ENCODE data around the gene CD36. TPM values are rescaled to one million over a fixed set of nuclear protein-coding genes. Genes with fewer than 3 reads are reported as not detected.
A peak's percentile ranks its signal among the peaks of the same experiment; 100 is the strongest.

CD36 gene
- total RNA-seq, 4 donors from 2014 or later: 1.2 to 85.5 (median 11.0) TPM

GRCh38 chr7:80681272-80681885 lies 42.9 kb downstream of the CD36 start:
- no peak for DNase-seq
- Histone ChIP-seq H3K27me3 (no peaks in the 10 kb centered on the region), H3K9me3 (no peaks in the 10 kb centered on the region), H3K4me1 (no peaks in the 10 kb centered on the region), H3K4me3 (no peak overlapping the region), H3K27ac (no peak overlapping the region), H3K36me3 (no peaks in the 10 kb centered on the region)
- peak in 5 of 6 experiments; percentile 12 to 54 (median 18) for TF ChIP-seq CTCF (IDR thresholded peaks at IDR 0.05)
- TF ChIP-seq POLR2A (IDR thresholded peaks at IDR 0.05): no peak
- intact Hi-C loops (cut with DNase I): no loop called here

GRCh38 chr7:80682744-80683143 lies 44.3 kb downstream of the CD36 start:
- TF ChIP-seq POLR2A (IDR thresholded peaks at IDR 0.05): no peak
- Histone ChIP-seq H3K4me1 (no peaks in the 10 kb centered on the region), H3K4me3 (no peak overlapping the region), H3K27me3 (no peaks in the 10 kb centered on the region), H3K27ac (no peak overlapping the region), H3K36me3 (no peaks in the 10 kb centered on the region), H3K9me3 (no peaks in the 10 kb centered on the region)
- WGBS, 2 donors: 84 to 89% methylated on average over 19 of the region's 19 CpGs
- intact Hi-C loops (cut with DNase I): no loop called here
- DNase-seq: no peak

GRCh38 chr7:80686576-80686975 lies 48.1 kb downstream of the CD36 start:
- H3K4me3 ChIP-seq: no peak overlapping the region
- peaks cover 0 to 5% (median 0%) of the 10 kb centered on the region in 4 donors for H3K27me3 ChIP-seq
- intact Hi-C loops (cut with DNase I): no loop called here
- no peaks in the 10 kb centered on the region for H3K4me1 ChIP-seq
- TF ChIP-seq POLR2A (IDR thresholded peaks at IDR 0.05) (no peak), CTCF (IDR thresholded peaks at IDR 0.05) (no peak)
- 79 to 86% methylated on average over 2 of the region's 2 CpGs for WGBS, 2 donors
- DNase-seq: no peak
- H3K36me3 ChIP-seq: no peaks in the 10 kb centered on the region
- no peak overlapping the region for H3K27ac ChIP-seq
- H3K9me3 ChIP-seq: no peaks in the 10 kb centered on the region

- TF ChIP-seq CTCF (IDR thresholded peaks at IDR 0.05) (peak in 5 of 6 experiments; percentile 58 to 79 (median 62)), POLR2A (IDR thresholded peaks at IDR 0.05) (no peak)
- H3K27me3 ChIP-seq: no peaks in the 10 kb centered on the region
- no peak overlapping the region for H3K4me3 ChIP-seq
- H3K9me3 ChIP-seq: no peaks in the 10 kb centered on the region
- intact Hi-C loops (cut with DNase I): loop anchor here (5.0 kb wide), 1 partner anchor 773 kb away; no protein-coding TSS in a partner anchor
- 19% methylated on average over 5 of the region's 5 CpGs for WGBS, 2 donors
- H3K4me1 ChIP-seq: peaks cover 3 to 12% (median 6%) of the 10 kb centered on the region in 3 donors
- no peak overlapping the region for H3K27ac ChIP-seq
- DNase-seq: no peak
- no peaks in the 10 kb centered on the region for H3K36me3 ChIP-seq
Observed at GRCh38 chr7:80699045-80699638, 60.7 kb downstream of the CD36 start.

GRCh38 chr7:80699721-80700256 lies 61.3 kb downstream of the CD36 start:
- H3K9me3 ChIP-seq: no peaks in the 10 kb centered on the region
- H3K4me3 ChIP-seq: no peak overlapping the region
- no peaks in the 10 kb centered on the region for H3K27me3 ChIP-seq
- H3K4me1 ChIP-seq: peaks cover 3 to 12% (median 6%) of the 10 kb centered on the region in 3 donors
- WGBS, 2 donors: 51 to 52% methylated on average over 4 of the region's 4 CpGs
- DNase-seq: no peak
- no peak for TF ChIP-seq CTCF (IDR thresholded peaks at IDR 0.05)
- TF ChIP-seq POLR2A (IDR thresholded peaks at IDR 0.05): no peak
- H3K27ac ChIP-seq: no peak overlapping the region
- H3K36me3 ChIP-seq: no peaks in the 10 kb centered on the region
- intact Hi-C loops (cut with DNase I): loop anchor here (5.0 to 10.0 kb wide), 2 partner anchors 755 to 773 kb away; no protein-coding TSS in a partner anchor

Data from esophagus squamous epithelium (tissue), 5 donors.